Adrenal gland (tissue), 12 donors: Measurements from ENCODE around the gene SULF2. TPM values are rescaled to one million over a fixed set of nuclear protein-coding genes. Genes with fewer than 3 reads are reported as not detected.

ENCODE experiments used
- DNase-seq, 7 donors: peaks; one replicate each; pipeline ENCODE4 v3.0.0-alpha.2; 2019 to 2020
- H3K27ac ChIP-seq, 5 donors: fragments of 200-600 bp; sonication (generic) in 4 of 5; 1 replicate in 3 of 5; 2 replicates in 2 of 5; pipeline versions ENCODE4 v1.5.1 to v1.8.0; 2016 to 2020; ENCODE audit warnings: mild to moderate bottlenecking in 1 of 5
- H3K27me3 ChIP-seq: fragments of 200-600 bp; 2 replicates; pipeline ENCODE4 v1.8.0; 2021
- H3K36me3 ChIP-seq, 2 donors: fragments of 200-600 bp; replicated peaks in 1 of 2; 1 replicate in 1 of 2; 2 replicates in 1 of 2; pipeline versions ENCODE4 v1.5.1 to v1.8.0; 2018 to 2022
- H3K4me1 ChIP-seq, 2 donors: fragments of 200-600 bp; replicated peaks in 1 of 2; 1 replicate in 1 of 2; 2 replicates in 1 of 2; pipeline versions ENCODE4 v1.5.1 to v1.8.0; 2018 to 2021
- H3K4me3 ChIP-seq, 4 donors: fragments of 200-600 bp; sonication (generic) in 3 of 4; one replicate each; pipeline ENCODE4 v1.5.1; 2016 to 2018
- H3K9me3 ChIP-seq, 3 donors: fragments of 200-600 bp; sonication (generic) in 1 of 3; replicated peaks in 1 of 3; 1 replicate in 2 of 3; 2 replicates in 1 of 3; pipeline versions ENCODE4 v1.5.1 to v1.8.0; 2016 to 2021
- CTCF ChIP-seq, 6 experiments: fragments of 450-650 bp in 4 of 6; fragments of 200-600 bp in 2 of 6; sonication (generic) in 1 of 6; IDR thresholded peaks; 1 replicate in 5 of 6; 2 replicates in 1 of 6; pipeline versions ENCODE4 v1.5.1 to v1.8.0; 2016 to 2021; ENCODE audit warnings: antibody characterized with exemption in 6 of 6, mild to moderate bottlenecking in 2 of 6, moderate library complexity in 1 of 6
- POLR2A ChIP-seq, 2 donors: fragments of 450-650 bp; IDR thresholded peaks; one replicate each; pipeline ENCODE4 v1.6.1; 2017; ENCODE audit warnings: antibody characterized with exemption in 2 of 2, mild to moderate bottlenecking in 2 of 2, moderate library complexity in 1 of 2
- WGBS, 4 donors: extraction: QIAGEN DNeasy Blood & Tissue Kit in 2 of 4; methylation state at CpG; one replicate each; pipeline versions ENCODE4 v1.1.5 to v1.1.7; 2013 to 2017; 5-methylcytosine and 5-hydroxymethylcytosine counted together
- intact Hi-C, 2 donors: fragments of 100-400 bp; cut with DNase I; formaldehyde crosslinking; loops; one replicate each; pipeline versions ENCODE4 v1.14.1 to v1.15.0; 2022 to 2023
- polyA plus RNA-seq, 3 donors: library from polyadenylated mRNA; stranded (reverse); fragments of 200-250 nt in 2 of 3; fragments of 350-450 nt in 1 of 3; fragmentation: Illumina TruSeq in 1 of 3; extraction: RNeasy Lipid Tissue Mini Kit (QIAGEN cat#74804) in 1 of 3; gene quantifications; one replicate each; pipeline ENCODE4 v1.2.3, GENCODE V29; 2013 to 2014
- total RNA-seq, 9 donors: library from RNA; depleted of rRNA in 4 of 9; stranded (reverse); fragments of >200 nt in 4 of 9; fragments of 120-200 nt in 1 of 9; fragmentation: NEBNext Ultra II Directional in 1 of 9; extraction: Animal tissue kit (Norgen Biotek cat#: 25700) in 1 of 9; gene quantifications; one replicate each; pipeline versions ENCODE4 v1.1.0 to v1.2.4, GENCODE V29; 2013 to 2023
- donor health status: healthy with polysubstance abuse.
- donor health status: Bipolar disorder and iron deficiency.
- donor health status: DM: yes; HTN: yes; CAD: no.
- donor health status: DM: no; HTN: no; CAD: no.
- donor health status: DM: no; HTN: no; CAD: no.
- donor health status: DM: yes; HTN: yes; CAD: no.

SULF2 gene
- total and polyA plus RNA-seq, 12 donors: 13.5 to 42.5 (median 25.6) TPM

GRCh38 chr20:47622118-47622665 lies 163.1 kb downstream of the SULF2 start:
- Histone ChIP-seq H3K27me3 (no peaks in the 10 kb centered on the region), H3K9me3 (no peaks in the 10 kb centered on the region), H3K36me3 (peaks cover 0 to 3% of the 10 kb centered on the region in 2 donors), H3K4me1 (no peaks in the 10 kb centered on the region), H3K4me3 (no peak overlapping the region), H3K27ac (no peak overlapping the region)
- DNase-seq: no peak
- TF ChIP-seq CTCF (IDR thresholded peaks at IDR 0.05) (no peak), POLR2A (IDR thresholded peaks at IDR 0.05) (no peak)
- 91 to 92% (median 92%) methylated on average over 9 of the region's 9 CpGs for WGBS, 4 donors
- intact Hi-C loops: loop anchor here (10.0 kb wide), 3 partner anchors 217 to 427 kb away; no protein-coding TSS in a partner anchor

- no peak for TF ChIP-seq POLR2A (IDR thresholded peaks at IDR 0.05)
- TF ChIP-seq CTCF (IDR thresholded peaks at IDR 0.05): peak; percentile 71 to 94 (median 82)
- Histone ChIP-seq H3K27ac (no peak overlapping the region), H3K27me3 (no peaks in the 10 kb centered on the region), H3K4me1 (no peaks in the 10 kb centered on the region), H3K9me3 (no peaks in the 10 kb centered on the region), H3K36me3 (peaks cover 0 to 3% of the 10 kb centered on the region in 2 donors), H3K4me3 (no peak overlapping the region)
- peak in 1 of 7 donors; percentile 21 for DNase-seq
- WGBS, 4 donors: 41 to 45% (median 43%) methylated on average over 8 of the region's 8 CpGs
- intact Hi-C loops: loop anchor here (10.0 kb wide), 3 partner anchors 216 to 426 kb away; no protein-coding TSS in a partner anchor
Measured at GRCh38 chr20:47620808-47621805, 164.2 kb downstream of the SULF2 start.

GRCh38 chr20:47618479-47618878 lies 166.8 kb downstream of the SULF2 start:
- H3K4me1 ChIP-seq: no peaks in the 10 kb centered on the region
- intact Hi-C loops: no loop called here
- H3K36me3 ChIP-seq: no peaks in the 10 kb centered on the region
- DNase-seq: no peak
- no peaks in the 10 kb centered on the region for H3K9me3 ChIP-seq
- H3K27ac ChIP-seq: no peak overlapping the region
- no peak for TF ChIP-seq CTCF (IDR thresholded peaks at IDR 0.05)
- no peaks in the 10 kb centered on the region for H3K27me3 ChIP-seq
- WGBS, 4 donors: 86 to 97% (median 95%) methylated on average over 6 of the region's 6 CpGs
- H3K4me3 ChIP-seq: no peak overlapping the region

GRCh38 chr20:47614703-47615309 lies 170.5 kb downstream of the SULF2 start:
- WGBS, 4 donors: 91 to 97% (median 94%) methylated on average over 2 of the region's 2 CpGs
- no peak for DNase-seq
- no peaks in the 10 kb centered on the region for H3K9me3 ChIP-seq
- TF ChIP-seq POLR2A (IDR thresholded peaks at IDR 0.05) (no peak), CTCF (IDR thresholded peaks at IDR 0.05) (no peak)
- H3K36me3 ChIP-seq: no peaks in the 10 kb centered on the region
- H3K27ac ChIP-seq: no peak overlapping the region
- no peaks in the 10 kb centered on the region for H3K27me3 ChIP-seq
- H3K4me1 ChIP-seq: peaks cover 6 to 19% of the 10 kb centered on the region in 2 donors
- H3K4me3 ChIP-seq: no peak overlapping the region
- intact Hi-C loops: no loop called here
